K562 (cell line): ENCODE data around the gene PRELID2. TPM values are rescaled to one million over a fixed set of nuclear protein-coding genes. Genes with fewer than 3 reads are reported as not detected.

Experiments
- ELF2 ChIP-seq: fragments of 250-450 bp; sonication (Bioruptor Pico); IDR thresholded peaks from 2 replicates; pipeline ENCODE4 v1.5.0; 2021; ENCODE audit warnings: mild to moderate bottlenecking
- MEF2A ChIP-seq: IDR thresholded peaks from 2 replicates; pipeline ENCODE4 v1.6.1; 2011; ENCODE audit warnings: low read depth, mild to moderate bottlenecking, low read length, moderate library complexity; ENCODE audit not compliant: control insufficient read depth
- POLR2AphosphoS2 ChIP-seq: IDR thresholded peaks from 2 replicates; pipeline ENCODE4 v1.6.1; 2012; ENCODE audit warnings: low read length, improper control_type of control experiment
- SPI1 ChIP-seq: IDR thresholded peaks from 2 replicates; pipeline ENCODE4 v1.6.1; 2011; ENCODE audit warnings: low read depth, low read length, control low read depth, borderline replicate concordance
- TBP ChIP-seq: optimal IDR thresholded peaks from 2 replicates; pipeline ENCODE3; 2011; ENCODE audit warnings: low read depth, low read length, improper control_type of control experiment
- TEAD2 ChIP-seq: fragments of 450-650 bp; IDR thresholded peaks from 2 replicates; pipeline ENCODE4 v1.6.1; 2016; ENCODE audit warnings: missing genetic modification characterization, control low read depth, missing compliant biosample characterization
- TRIM25 ChIP-seq: fragments of 450-650 bp; IDR thresholded peaks from 2 replicates; pipeline ENCODE4 v1.7.0; 2016; ENCODE audit warnings: borderline replicate concordance
- ZNF133 ChIP-seq: fragments of 250-450 bp; sonication (Bioruptor Pico); IDR thresholded peaks from 2 replicates; pipeline ENCODE4 v1.4.0; 2020; ENCODE audit warnings: mild to moderate bottlenecking
- ZNF143 ChIP-seq: sonication (generic); formaldehyde crosslinking; IDR thresholded peaks from 2 replicates; pipeline ENCODE4 v1.9.0; 2022; ENCODE audit warnings: mild to moderate bottlenecking, missing genetic modification reagents
- ZNF589 ChIP-seq: fragments of 200-800 bp; sonication (Bioruptor generic); IDR thresholded peaks from 2 replicates; pipeline ENCODE4 v1.6.1; 2016; ENCODE audit warnings: low read depth, missing genetic modification characterization, missing compliant biosample characterization
- ZNF639 ChIP-seq, 2 experiments: fragments of 200-800 bp in 1 of 2; sonication (Bioruptor generic) in 1 of 2; sonication (generic) in 1 of 2; formaldehyde crosslinking in 1 of 2; IDR thresholded peaks in 1 of 2; conservative IDR thresholded peaks in 1 of 2; 2 replicates each; pipeline versions ENCODE4 v1.5.0 to v1.6.1; 2016 to 2020; ENCODE audit warnings: missing compliant biosample characterization in 1 of 2, missing genetic modification characterization in 1 of 2, missing genetic modification reagents in 1 of 2
- ZNF644 ChIP-seq: fragments of 200-800 bp; sonication (Bioruptor generic); IDR thresholded peaks from 2 replicates; pipeline ENCODE4 v1.6.1; 2016; ENCODE audit warnings: low read depth, missing genetic modification characterization, missing compliant biosample characterization
- ZNF695 ChIP-seq: fragments of 450-650 bp; formaldehyde crosslinking; IDR thresholded peaks from 2 replicates; pipeline ENCODE4 v1.4.0; 2020; ENCODE audit warnings: mild to moderate bottlenecking, moderate library complexity
- polyA plus RNA-seq, 8 experiments: library from polyadenylated mRNA; depleted of rRNA in 4 of 8; stranded (reverse) in 5 of 8; unstranded in 3 of 8; fragments of >200 nt; fragmentation: Nextera tagmentation in 2 of 8; fragmentation: Illumina TruSeq in 1 of 8; extraction: Ambion mirVana in 2 of 8; extraction: Trizol in 1 of 8; gene quantifications; 2 replicates each; pipeline versions ENCODE4 v1.2.1 to v1.2.3, GENCODE V29; 2011 to 2014; ENCODE audit warnings: inconsistent platforms in 1 of 8, missing spikeins in 1 of 8
- total RNA-seq, 7 experiments: library from RNA; depleted of rRNA in 6 of 7; stranded (reverse); fragments of >200 nt in 6 of 7; fragmentation: Illumina TruSeq in 2 of 7; extraction: Trizol in 2 of 7; gene quantifications; 2 replicates each; pipeline versions ENCODE4 v1.2.1 to v1.2.3, GENCODE V29; 2011 to 2021; ENCODE audit warnings: low replicate concordance in 1 of 7
- TF ChIP-seq, protein P1 (sequence below): conservative IDR thresholded peaks from 2 replicates; pipeline ENCODE4 v1.6.1; 2011; ENCODE audit warnings: low read depth, mild to moderate bottlenecking, low read length; ENCODE audit not compliant: control insufficient read depth
- TF ChIP-seq, protein P2 (sequence below): sonication (generic); formaldehyde crosslinking; IDR thresholded peaks from 2 replicates; pipeline ENCODE4 v1.8.1; 2023; ENCODE audit warnings: mild to moderate bottlenecking, missing genetic modification reagents, moderate library complexity
- TF ChIP-seq, protein P3 (sequence below), 2 experiments: fragments of 450-650 bp; conservative IDR thresholded peaks; 2 replicates each; pipeline ENCODE4 v1.6.1; 2017; ENCODE audit warnings: mild to moderate bottlenecking in 2 of 2, moderate library complexity in 2 of 2

PRELID2 gene
- total and polyA plus RNA-seq, 9 of the 15 experiments (the other 6 are each of a cell fraction or from before 2014, with no cell fraction given): 6.4 to 68.2 (median 28.8) TPM

GRCh38 chr5:145854651-145855258, 19.6 kb upstream of the PRELID2 start (continued):
- peak in 1 of 2 experiments; percentile 64; a peak in 2 of 4 replicates for TF ChIP-seq ZNF639 (CRISPR knock-in tag; conservative IDR thresholded peaks at IDR 0.05 in 1 of 2, IDR thresholded peaks at IDR 0.05 in 1 of 2)
- peak; percentile 44 for TF ChIP-seq SPI1
- TF ChIP-seq, protein P1, sequence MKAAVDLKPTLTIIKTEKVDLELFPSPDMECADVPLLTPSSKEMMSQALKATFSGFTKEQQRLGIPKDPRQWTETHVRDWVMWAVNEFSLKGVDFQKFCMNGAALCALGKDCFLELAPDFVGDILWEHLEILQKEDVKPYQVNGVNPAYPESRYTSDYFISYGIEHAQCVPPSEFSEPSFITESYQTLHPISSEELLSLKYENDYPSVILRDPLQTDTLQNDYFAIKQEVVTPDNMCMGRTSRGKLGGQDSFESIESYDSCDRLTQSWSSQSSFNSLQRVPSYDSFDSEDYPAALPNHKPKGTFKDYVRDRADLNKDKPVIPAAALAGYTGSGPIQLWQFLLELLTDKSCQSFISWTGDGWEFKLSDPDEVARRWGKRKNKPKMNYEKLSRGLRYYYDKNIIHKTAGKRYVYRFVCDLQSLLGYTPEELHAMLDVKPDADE: no peak
- TF ChIP-seq POLR2AphosphoS2: no peak
- no peak for TF ChIP-seq ZNF133 (CRISPR knock-in tag)
- TF ChIP-seq TEAD2 (tag): no peak
- peak; percentile 77; the same call in 1 of the 2 replicates for TF ChIP-seq ZNF589 (CRISPR knock-in tag)
- TF ChIP-seq, protein P2, sequence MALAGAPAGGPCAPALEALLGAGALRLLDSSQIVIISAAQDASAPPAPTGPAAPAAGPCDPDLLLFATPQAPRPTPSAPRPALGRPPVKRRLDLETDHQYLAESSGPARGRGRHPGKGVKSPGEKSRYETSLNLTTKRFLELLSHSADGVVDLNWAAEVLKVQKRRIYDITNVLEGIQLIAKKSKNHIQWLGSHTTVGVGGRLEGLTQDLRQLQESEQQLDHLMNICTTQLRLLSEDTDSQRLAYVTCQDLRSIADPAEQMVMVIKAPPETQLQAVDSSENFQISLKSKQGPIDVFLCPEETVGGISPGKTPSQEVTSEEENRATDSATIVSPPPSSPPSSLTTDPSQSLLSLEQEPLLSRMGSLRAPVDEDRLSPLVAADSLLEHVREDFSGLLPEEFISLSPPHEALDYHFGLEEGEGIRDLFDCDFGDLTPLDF (CRISPR knock-in tag): no peak
- TF ChIP-seq, protein P3, sequence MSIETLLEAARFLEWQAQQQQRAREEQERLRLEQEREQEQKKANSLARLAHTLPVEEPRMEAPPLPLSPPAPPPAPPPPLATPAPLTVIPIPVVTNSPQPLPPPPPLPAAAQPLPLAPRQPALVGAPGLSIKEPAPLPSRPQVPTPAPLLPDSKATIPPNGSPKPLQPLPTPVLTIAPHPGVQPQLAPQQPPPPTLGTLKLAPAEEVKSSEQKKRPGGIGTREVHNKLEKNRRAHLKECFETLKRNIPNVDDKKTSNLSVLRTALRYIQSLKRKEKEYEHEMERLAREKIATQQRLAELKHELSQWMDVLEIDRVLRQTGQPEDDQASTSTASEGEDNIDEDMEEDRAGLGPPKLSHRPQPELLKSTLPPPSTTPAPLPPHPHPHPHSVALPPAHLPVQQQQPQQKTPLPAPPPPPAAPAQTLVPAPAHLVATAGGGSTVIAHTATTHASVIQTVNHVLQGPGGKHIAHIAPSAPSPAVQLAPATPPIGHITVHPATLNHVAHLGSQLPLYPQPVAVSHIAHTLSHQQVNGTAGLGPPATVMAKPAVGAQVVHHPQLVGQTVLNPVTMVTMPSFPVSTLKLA (conservative IDR thresholded peaks at IDR 0.05): peak in 1 of 2 experiments; percentile 54; a peak in 2 of 4 replicates
- no peak for TF ChIP-seq ZNF143 (CRISPR knock-in tag)
- TF ChIP-seq ZNF695 (CRISPR knock-in tag): no peak
- no peak; the same call in 1 of the 2 replicates for TF ChIP-seq ZNF644 (tag)
- no peak for TF ChIP-seq ELF2 (CRISPR knock-in tag)
- TF ChIP-seq TRIM25: no peak
- peak; percentile 73 for TF ChIP-seq TBP
- TF ChIP-seq MEF2A: peak; percentile 55; the same call in 1 of the 2 replicates
